Activated CD4-positive, alpha-beta T cell treated with anti-CD3 and anti-CD28 coated beads, Interleukin-2, Interleukin-6, amounts not matched to agents 100 ng/mL and 50 ng/mL, durations not matched to agents 16 hours and 8 hours (primary cell): Measurements from ENCODE around the gene TMPRSS6.
"Not testable (repeated sequence)": the region's sequence is repeated elsewhere in the genome, so short reads cannot be mapped to it uniquely, and the experiment has no call there.

Source experiments
- DNase-seq: peaks from one replicate; pipeline ENCODE4 v3.0.0-alpha.2; 2020

Gene TMPRSS6

DNA sequence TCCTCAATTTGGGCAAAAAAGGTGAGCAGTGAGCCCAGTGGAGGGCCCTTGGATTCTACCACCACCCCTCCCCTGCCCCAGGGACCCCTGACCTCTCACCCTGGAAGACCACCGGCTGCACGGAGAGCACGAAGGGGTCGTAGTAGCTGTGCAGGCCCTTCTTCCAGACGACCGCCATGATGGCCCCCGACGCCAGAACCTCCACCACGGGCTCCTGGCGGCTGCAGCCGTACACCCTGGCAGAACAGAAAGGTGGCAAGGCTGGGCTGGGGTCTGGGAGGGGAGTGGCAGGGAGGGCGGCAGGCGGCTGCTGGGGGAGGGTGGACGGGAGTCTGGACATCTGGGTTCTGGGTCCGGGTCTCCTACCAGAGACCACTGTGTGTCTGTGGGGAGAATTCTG is 23.3 kb downstream of the TMPRSS6 start:
- no peak for DNase-seq

DNA sequence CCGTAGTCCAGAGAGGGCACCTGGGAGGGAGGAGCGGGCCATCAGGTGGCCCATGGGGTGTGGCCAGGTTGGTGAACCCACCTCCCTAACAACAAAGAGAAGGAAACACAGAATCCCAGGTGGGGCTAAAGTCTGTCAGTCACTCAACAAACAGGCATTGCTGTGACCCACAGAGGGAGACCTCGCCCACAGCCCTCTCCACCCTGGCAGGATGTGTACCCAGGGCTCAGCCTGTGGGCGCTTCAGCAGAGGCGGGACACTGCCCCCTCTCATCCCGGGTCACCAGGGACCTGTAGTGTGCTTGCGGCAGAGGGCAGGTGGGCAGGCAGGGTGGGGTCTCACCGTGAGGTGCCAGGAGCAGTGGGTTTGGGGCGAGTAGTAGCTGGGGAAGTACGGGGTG is 25.1 kb downstream of the TMPRSS6 start:
- no peak for DNase-seq

- no peak for DNase-seq
These were observed 25.6 kb downstream of the TMPRSS6 start for GRCh38 chr22:37083914-37084313.

DNA sequence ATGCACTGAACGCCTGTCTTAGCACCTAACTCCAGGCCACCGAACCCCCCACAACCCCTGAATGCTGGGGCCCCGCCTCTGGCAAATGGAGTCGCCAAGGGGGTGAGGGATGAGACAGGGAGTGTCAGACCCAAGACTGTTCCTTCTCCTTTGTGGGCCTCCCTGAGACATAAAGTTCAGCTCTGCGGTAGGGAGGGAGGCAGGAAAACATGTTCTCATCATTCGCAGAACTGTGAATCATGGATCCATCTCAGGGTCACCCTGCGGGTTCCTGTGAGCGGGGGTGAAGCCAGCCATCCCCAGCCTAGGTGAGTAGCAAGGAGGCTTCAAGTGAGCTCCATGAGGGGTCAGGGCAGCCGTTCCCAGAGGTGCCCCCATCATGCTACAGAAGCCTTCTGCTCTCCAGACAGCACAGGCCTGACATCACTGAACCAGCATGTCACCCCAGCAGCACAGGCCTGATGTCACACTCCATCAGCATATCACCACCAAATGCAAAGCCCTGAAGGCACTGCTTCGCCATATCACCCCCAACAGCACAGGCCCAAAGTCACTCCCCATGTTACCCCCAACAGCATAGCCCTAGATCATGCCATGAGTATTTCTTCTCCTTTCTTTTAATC is 27.2 kb downstream of the TMPRSS6 start:
- peak; percentile 61 for DNase-seq

- no peak for DNase-seq
These were observed 28.7 kb downstream of the TMPRSS6 start for GRCh38 chr22:37080838-37081237.

- DNase-seq: peak; percentile 47
These were observed 29.1 kb downstream of the TMPRSS6 start for GRCh38 chr22:37080438-37080837.

GRCh38 chr22:37079668-37080171 is 29.8 kb downstream of the TMPRSS6 start:
- peak; percentile 88 for DNase-seq

- peak; percentile 19 for DNase-seq
These were observed 30.4 kb downstream of the TMPRSS6 start for GRCh38 chr22:37079158-37079557.

- peak; percentile 91 for DNase-seq
These were observed 31.6 kb downstream of the TMPRSS6 start for GRCh38 chr22:37077802-37078448.

GRCh38 chr22:37075822-37076433 is 33.6 kb downstream of the TMPRSS6 start:
- DNase-seq: no peak

GRCh38 chr22:37075046-37075445 is 34.5 kb downstream of the TMPRSS6 start:
- no peak for DNase-seq

DNA sequence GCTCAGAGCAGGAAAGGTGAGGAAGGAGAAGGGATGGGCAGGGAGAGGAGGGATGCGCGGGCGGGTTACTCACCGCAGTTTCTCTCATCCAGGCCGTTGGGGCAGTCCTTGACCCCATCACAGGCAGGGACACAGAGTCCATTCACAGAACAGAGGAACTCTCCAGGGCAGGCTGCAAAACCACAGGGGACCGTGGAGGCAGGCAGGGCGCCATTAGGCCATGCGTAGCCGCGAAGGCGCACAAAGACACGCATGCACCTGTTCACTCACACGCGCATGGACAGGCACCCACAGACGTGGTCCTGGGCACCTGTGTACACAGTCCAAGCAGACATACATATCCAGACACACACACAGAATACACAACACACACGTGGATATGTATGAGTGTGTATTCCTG is 35.0 kb downstream of the TMPRSS6 start:
- no peak for DNase-seq

- DNase-seq: no peak
These were observed 36.8 kb downstream of the TMPRSS6 start for GRCh38 chr22:37072673-37073072.

DNA sequence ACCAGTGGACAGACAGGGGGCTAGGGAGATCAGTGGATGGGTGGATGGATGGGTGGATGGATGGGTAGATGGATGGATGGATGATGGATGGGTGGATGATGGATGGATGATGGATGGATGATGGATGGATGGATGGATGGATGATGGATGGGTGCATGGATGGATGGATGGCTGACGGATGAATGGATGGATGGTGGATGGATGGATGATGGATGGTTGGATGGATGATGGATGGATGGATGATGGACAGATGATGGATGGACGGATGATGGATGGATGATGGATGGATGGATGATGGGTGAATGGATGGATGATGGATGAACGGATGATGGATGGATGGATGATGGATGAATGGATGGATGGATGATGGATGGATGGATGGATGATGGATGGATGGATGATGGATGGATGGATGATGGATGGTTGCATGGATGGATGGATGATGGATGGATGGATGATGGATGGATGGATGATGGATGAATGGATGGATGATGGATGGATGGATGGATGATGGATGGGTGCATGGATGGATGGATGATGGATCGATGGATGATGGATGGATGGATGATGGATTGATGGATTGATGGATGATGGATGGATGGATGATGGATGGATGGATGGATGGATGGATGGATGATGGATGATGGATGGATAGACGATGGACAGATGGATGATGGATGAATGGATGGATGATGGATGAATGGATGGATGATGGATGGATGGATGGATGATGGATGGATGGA is 37.5 kb downstream of the TMPRSS6 start:
- not testable (repeated sequence) for DNase-seq

DNA sequence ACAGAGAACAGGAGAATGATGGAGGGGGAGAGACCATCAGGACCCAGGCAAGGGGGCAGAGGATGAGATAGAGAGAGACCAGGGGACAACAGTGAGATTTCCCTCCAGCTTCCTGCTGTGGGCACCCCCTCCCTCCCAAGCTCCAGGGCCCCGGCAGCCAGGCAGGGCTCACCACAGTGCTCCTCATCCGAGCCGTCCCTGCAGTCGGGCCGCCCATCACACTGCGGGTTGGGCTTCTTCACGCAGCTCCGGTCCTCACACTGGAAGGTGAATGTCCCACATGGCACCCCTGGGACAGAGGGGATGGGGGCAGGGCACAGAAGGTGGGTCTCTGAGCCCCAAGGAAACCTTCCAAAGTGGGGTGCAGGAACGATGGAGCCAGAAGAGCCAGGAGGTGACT is 38.8 kb downstream of the TMPRSS6 start:
- no peak for DNase-seq

DNA sequence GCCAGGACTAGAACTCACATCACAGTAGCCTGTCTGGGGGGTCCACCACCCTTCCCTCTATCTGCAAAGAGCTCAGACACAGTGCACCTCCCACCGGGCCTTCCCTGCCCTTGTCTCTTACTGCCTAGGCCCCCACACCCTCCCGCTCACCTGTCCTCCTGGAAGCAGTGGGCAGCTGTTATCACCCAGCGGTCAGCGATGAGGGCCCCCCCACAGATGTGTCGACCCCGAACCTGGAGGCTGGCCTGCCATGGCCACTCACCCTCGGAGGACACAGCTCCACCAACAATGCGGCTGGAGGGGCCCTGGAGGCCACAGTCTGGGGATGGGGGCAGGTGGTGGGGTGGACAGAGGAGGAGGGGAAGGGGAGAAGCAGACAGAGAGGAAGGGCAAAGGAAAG is 39.2 kb downstream of the TMPRSS6 start:
- no peak for DNase-seq

DNA sequence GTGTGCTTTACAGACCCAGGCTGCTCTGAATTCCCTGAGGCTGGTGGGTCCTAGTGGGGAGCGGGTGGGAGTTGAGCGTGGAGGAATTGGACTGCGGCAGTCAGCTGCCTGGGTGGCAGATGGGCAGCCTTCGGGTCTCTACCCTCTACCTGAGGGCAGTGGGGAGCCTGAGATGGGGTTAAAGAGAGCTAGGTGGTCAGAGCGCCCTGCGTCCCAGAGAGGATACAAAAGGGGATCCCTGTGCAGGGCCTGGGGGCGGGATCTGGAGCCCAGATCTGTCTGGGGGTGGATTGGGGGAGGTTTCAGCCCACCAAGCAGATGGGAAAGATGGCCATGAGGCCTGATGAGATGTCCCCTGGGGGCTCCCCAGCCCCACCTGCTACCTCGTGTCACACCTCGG is 39.8 kb downstream of the TMPRSS6 start:
- DNase-seq: no peak

- no peak for DNase-seq
These were observed 40.2 kb downstream of the TMPRSS6 start for GRCh38 chr22:37069319-37069718.

DNA sequence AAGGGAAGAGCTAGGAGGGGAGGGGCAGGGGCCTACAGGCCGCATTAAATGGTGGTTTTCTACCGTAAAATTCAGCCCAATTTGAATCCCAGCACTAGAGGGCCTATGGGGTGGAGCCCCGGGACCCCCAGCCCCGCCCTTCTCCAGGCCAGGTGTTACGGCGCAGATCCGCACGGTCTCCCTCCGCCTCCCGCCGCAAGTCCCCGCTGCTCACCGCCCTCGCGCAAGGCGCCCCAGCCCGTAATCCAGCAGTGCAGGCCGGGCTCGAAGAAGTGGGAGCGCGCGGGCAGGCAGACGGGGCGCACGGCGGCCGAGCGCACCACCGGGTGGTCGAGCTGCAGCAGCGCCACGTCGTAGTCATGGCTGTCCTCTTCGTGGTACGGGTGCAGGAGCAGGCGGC is 40.7 kb downstream of the TMPRSS6 start:
- DNase-seq: no peak

DNA sequence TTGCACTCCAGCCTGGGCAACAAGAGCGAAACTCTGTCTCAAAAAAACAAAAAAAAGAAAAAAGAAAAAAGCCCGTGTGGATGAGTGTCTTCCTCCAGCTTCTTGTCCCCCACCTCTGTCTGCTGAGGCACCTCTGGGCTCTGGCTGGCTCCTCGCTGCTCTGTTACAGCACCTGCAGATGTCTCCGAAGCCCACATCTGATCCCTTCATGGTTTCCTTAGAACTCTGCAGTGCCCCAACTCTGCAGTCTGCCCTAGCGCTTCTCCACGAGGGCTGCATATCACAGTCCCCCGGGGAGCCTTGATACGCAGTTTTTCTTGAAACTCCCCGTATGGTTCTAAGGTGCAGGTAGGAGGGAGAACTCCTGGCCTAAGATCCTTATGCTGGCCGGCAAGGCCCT is 42.1 kb downstream of the TMPRSS6 start:
- DNase-seq: no peak

- DNase-seq: no peak
These were observed 43.6 kb downstream of the TMPRSS6 start for GRCh38 chr22:37065961-37066360.

DNA sequence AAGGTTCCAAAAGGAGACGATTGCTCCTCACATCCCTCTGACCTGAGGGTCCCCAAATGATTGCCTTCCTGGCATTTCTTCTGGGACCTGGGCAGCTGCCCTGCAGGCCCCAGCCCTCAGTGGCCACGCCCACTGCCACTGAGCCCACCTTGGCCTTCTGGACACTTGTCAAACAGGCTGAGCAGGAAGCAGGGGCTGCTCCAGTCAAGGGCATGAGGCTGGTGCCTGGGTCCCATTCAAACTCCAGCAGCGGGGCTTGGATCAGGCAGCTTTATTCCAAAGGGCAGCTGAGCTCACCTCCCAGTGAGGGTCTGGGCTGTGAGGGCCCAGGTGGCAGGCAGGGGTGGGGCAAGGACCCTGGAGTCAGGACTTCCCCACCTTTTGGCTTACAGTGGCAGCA is 44.3 kb downstream of the TMPRSS6 start:
- no peak for DNase-seq

DNA sequence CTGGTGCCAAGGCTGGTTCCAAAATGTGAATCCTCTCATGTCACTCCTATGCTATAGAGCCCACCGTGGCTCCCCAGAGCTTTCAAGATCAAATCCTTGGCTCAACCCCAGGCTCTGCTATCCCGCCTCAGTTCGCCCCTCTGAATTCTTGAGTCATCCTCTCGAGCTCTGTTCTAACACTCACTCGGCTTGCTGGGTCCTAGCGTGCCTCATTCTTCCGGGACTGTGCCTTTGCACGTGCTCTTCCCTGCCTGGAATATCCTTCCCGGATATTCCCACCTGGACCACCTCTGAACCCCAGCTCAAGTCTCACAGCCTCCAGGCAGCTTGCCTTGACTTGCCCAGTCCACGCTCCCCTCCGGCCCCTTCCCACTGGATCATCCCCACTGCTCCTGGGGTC is 45.0 kb downstream of the TMPRSS6 start:
- no peak for DNase-seq
